Muscle of back (tissue), 11 donors: ENCODE results near the gene PLA2G4F. TPM values are rescaled to one million over a fixed set of nuclear protein-coding genes. Genes with fewer than 3 reads are reported as not detected.

Experiments used
- DNase-seq, 3 donors: peaks; one replicate each; pipeline versions ENCODE4 v3.0.0 to v3.0.0-alpha.2; 2013
- polyA plus RNA-seq, 10 donors: library from polyadenylated mRNA; unstranded; fragments of 120-200 nt; gene quantifications; one replicate each; pipeline ENCODE4 v1.2.1, GENCODE V29; 2013; ENCODE audit not compliant: insufficient read length in 10 of 10

The PLA2G4F gene
- polyA plus RNA-seq, 10 donors, result 0.05 to 2.7 (median 0.12) TPM; not detected in 4

DNA sequence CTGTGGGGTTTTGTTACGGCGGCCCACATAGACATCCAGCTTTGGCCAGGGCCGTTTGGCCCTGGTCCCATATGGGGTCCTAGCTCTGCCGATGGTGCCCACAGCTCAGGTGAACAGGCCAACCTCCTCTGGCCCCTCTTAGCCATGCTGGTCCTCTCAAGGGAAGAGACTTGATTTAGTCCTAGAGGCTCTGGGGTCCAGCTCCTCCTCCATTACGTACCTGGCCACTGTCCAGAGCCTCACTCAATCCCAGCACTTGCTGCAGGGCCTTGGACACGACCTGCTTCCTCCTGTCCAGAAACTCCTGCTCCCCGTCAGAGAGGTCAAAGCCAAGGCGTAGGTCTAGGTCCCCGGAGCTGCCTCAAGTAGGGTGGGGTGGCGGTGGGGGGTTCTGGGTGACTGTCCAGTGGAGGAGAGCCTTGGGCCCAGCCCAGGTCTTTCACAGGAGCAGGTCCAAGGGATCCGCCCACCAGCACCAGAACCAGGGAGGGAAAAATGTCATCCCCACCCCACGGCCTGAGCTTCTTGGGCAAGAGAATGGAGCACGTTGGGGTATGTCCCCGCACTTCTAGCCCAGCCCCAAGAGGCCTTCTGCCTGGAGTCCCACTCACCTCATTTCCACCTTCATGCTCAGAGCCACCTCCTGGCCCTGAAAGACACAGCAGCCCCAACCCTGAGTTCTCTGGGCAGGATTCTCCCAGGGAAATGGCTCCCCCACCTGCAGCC lies 6.8 kb downstream of the PLA2G4F start:
- no peak for DNase-seq

DNA sequence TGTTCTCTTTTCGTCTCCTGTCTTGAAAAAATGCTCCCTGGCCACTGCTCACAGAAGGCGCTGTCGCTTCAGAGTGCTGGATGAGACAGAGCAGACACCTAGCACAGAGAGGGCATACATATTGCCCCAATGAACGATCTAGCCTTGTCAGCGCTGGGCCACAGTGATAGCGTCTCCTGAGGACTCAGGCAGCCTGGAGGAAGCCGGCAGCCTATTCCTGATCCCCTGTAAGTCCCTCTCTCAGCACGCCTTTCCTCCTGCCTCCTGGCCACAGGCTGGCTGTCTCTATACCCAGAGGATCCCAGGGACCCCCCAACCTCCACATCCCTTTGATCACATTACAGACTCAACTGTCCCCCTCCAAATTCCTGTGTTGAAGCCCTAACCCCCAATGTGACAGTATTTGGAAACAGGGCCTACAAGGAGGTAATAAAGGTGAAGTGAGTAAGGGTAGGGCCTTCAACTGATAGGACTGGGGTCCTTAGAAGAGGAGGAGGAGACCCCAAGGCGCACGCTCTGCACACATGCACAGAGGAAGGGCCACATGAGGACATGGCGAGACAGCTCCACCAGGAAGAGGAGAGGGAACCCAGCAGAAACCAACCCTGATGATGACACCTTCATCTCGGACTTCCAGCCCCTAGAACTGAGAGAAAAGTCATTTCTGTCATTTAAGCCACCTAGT lies 7.5 kb downstream of the PLA2G4F start:
- no peak for DNase-seq

DNA sequence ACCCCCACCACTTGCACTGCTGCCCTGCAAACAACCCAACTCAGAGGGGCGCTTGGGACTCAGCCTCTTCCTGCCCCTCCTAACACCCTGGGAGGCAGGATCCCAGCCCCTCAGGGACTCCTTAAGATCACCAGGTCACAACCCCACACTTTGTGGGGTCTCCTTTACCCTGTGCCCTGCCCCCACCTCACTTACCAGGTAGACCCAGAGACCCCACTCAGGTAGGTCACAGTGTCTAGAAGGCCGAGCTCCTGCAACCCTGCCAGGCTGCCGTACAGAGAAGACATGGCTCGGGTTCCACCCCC lies 9.1 kb downstream of the PLA2G4F start:
- no peak for DNase-seq

DNA sequence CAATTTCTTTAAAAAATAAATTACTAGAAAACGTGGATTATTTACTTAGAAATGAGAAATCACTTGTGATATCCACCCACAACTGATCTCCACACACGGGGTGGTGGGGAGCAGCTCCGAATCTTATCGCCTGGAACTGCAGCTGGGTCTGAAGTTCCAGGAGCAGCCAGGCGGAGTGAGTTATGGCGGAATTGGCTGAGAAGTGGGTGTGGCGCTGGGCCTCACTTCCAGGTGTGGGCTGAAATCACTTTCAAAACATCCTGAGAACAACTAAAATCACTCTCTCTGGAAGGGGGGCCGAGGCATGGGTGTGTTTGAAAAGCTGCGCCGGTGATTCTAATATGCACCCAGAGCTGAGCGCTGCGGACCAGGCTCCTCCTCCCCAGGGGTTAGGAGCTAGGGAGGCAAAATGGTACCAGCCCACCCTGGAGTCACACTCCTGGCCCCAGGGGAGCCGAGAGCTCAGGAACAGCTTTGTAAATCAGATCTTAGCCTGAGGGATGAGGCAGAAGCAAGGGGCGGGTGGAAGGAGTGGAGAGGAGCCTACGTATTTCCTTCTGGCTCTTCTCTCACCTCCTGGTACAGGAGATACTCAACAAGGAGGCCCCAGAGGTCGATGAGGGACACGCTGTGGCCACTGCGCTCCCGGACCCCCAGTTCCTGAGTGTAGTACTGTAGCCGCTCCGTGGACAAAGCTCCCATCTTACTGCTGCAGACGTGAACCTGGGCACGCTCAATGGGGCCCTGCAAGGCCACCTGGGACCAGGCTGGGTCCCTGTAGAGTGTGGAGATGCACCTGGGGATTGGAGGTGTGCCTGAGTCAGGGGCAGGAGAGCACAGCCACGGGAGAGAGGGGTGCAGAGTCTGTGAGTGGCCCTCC lies 9.6 kb downstream of the PLA2G4F start:
- no peak for DNase-seq

DNA sequence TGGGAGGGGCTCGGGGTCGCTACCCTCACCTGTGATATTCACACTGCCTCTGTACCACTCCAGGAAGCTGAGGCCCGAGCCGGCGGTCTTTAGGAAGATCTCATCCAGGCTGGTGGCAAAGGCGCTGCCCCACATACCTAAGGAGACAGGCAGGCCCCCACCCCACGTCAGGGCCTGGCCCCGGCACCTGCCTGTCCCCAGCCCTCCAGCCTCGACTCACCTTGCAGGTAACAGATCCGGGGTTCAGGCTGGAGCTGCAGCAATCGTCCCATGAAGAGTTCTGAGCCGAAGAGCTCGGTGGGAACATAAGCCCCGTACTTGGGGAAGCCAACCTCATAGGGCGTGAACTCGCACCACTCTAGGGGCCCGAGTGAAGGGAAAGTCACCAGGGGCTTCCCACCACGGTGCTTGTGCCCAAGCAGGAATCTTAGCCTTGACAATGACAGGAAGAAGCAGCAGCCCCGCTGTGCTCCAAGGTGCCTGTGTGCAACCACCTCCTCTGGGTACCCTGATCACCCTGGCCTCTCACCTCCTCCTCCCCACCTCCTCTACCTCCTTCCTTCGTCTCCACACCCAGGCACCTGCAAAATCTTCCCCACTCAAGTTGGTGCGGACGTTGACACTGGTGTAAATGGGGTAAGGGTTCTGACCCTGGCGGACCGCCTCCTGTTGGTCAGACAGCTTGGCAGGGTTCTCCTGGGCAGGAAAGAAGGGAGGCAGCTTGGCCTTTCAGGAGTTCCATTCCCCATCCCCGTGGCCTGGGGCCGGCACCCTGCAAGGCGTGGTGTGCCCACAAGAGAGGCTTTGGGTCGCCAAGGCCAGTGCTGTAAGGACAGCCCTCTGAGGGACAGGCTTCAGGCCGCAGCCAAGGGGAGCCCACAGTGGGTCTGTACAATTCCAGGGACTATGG lies 10.6 kb downstream of the PLA2G4F start:
- no peak for DNase-seq

DNA sequence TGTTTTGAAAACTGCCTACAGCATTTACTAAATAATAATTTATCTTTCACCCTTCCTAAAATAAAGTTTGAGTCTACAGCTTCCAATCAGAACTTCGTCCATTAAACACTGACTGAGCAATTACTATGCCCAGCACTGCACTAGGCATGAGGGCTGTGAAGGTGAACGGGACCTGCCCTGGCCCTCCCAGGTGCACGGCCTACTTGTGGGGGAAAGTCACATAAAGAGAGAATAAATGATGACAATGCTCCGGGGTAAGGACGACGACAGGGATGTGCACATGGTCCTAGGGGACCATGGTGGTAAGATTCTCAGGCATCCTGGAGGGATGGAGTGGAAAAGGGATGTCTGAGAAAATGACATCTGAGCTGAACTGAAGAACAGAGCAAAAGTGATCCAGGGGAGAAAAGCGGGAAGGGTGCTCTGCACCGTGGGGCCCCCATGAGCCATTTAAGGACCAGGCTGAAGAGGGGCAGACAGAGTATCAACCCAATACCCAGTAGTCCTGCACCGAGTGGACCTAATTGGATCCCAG lies 11.5 kb downstream of the PLA2G4F start:
- no peak for DNase-seq

DNA sequence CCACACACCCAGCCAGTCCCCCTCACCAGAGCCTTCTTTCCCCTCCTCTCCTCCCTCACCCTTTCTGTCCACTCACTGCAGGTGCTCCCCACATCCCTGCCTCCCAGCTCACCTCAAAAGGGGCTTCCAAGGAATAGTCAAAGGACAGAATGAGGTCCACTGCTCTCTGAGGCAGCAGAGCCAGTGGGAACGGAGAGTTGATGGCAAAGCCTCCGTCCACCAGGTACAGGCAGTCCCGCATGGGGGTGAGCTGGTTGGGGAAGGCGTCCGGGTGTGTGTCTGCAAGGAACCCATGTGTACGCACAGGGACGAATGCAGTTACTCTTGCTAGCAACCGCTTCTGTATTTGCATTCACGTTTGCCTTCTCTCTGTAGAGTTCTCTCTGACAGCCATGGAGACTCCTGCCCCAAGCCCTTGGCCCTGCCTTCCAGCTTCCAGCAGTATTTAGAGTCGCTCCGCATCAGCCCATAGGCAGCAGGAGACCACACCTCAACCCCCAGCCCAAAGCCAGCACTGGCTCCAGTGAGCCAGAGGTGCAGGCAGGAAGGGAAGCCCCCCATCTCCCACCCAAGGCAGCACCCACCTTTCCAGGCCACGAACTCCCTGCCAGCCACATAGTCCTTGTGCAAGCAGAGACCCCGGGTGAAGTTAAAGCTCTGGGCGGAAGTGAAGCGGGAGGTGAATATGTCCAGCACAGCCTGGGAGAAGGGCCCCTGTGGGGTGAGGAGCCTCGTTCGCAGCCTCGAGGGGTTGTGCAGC lies 12.4 kb downstream of the PLA2G4F start:
- DNase-seq, result no peak

DNA sequence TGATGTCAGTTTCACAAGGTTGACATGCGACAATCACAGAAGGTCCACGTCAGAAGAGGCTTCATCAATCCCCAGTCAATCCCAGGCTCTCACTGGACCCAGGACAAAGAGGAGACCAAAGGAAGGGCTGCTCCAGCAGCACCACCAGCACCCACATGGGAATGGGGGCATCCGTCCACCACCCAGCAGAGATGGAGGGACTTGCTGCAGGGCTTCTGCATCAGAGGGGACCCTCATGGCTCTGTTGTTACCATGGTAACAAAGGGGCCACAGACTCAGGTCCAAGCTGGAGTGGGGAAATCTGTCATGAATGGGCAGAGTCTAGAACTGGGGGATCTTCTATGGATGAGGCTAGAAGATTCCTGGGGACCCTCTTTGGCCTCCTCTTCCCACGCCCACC lies 13.1 kb downstream of the PLA2G4F start:
- DNase-seq, result no peak

DNA sequence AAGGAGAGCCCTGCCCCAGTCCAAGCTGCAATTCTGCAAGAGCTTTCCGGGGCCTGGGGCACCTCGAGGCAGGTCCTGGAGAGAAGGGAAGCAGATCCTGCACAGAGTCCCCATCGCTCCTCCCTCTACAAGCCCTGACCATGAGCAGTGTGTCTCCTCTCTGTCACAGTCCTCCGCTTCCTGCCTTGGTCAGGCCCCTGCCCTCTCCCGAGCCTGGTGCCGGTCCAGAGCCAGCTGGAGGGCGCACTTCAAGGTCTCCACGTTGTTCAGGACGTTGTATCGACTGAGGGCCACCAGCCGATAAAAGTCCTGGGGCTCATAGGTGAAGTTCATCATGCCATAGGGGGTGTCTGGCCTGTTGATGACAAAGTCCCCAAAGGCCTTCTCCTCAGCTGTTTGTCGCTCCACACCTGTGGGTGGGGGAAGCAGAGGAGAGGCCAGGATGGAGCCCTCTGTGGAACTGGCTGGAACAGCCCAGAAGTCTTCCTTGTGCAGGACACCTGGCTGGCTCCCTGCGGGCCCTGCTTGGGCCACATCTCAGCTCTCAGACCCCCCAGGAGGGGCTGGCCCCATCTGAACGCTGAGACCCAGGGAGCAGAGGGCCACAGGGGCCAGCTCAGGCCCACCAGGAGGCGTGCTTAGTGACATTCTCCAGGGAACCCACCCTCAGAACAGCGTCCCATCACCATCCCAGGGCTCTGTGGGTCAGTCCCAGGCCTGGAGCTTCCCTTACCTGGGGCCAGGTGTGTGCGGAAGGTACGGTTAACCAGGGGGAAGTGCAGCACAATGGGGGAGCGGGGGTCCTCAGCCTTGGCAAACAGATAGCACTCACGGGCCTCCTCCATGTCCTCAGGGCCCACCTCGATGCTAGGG lies 14.4 kb downstream of the PLA2G4F start:
- DNase-seq, result no peak

DNA sequence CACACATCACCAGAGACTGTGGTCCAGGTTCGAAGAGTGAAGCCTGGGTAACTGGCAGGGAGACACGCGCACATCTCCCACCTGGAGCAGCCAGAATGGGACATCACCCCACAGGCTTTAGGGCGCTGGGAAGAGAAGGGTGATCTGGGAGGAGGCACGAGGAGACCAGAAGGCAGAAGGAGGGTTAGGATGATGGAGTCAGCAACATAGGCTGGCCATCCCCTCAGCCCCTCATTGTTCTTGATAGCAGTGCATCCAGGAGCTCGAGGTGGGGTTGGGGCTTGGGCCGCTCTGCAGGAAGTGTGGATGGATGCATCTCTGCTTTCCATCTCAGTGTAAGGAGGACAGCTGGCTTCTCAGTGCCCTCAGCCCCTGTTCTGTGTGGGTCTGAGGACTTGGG lies 15.2 kb downstream of the PLA2G4F start:
- DNase-seq, result no peak

DNA sequence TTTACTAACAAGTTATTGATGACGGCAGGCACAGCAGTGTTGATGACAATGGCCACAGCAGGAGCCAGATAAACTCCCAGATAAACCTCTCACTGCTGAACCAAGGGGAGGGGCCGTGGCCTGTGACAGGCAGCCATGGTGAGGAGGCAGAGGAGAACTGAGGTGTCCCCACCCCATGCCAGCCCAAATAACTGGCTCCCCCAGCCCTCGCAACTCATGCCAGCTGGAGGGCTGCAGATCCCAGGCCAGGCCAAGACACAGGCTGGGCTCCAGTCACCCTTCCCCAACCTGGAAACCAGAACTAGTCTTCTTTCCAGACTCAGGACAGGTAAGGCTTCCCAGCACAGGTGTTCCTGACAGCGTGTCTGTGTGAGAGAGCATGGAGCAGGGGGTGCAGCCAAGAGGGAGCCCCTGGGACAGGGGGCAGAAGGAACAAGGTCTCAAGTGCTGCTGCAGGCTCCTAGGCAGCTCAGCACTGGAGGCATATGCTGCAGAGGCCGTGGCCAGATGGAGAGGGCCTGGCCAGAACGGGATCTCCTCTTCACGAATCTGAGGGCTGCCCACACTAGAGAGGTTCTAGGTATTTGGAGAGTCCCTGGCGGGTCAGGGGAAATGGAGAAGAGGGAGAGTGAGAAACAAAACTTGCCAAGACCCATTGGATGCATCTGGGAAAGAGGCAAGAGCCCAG lies 15.9 kb downstream of the PLA2G4F start:
- no peak for DNase-seq

DNA sequence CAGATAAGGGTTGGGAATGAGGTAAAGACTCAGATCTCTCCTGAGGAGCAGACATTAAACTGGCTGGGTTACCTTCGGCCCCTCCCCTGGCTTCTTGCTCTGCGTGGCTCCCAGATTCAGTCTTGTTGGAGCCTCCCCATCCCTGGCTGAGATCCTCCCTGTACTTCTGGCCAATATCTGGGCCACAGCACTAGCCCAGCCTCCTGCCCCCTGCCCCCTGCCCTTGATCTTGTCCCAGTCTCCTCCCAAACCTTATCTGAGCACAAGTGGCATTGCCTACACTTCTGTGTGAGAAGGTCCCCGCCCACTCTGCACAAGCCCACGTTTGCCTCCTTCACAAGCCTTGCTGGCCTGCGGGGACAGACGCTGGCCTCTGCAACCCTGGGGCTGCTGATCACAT lies 16.8 kb downstream of the PLA2G4F start:
- DNase-seq, result no peak

DNA sequence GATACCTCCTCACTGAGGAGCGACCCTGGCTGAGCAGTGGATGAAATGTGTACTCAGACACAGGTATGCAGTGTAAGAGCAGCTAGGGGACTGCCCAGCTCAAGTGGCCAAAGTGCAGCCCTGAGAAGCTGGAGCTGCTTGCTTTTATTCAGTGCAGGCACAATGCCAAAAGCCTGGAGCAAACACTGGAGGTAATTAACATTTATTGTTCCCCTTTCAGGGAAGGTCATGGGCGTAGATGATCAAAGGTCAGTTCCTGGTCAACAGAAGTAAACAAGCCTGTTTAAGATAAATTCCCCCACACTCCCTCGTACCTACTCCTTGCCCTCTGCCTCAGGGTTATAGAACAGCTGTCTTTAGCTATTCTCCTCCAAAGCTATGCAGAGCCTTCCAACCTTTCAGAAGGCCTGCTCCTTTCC lies 17.5 kb downstream of the PLA2G4F start:
- DNase-seq, result no peak

DNA sequence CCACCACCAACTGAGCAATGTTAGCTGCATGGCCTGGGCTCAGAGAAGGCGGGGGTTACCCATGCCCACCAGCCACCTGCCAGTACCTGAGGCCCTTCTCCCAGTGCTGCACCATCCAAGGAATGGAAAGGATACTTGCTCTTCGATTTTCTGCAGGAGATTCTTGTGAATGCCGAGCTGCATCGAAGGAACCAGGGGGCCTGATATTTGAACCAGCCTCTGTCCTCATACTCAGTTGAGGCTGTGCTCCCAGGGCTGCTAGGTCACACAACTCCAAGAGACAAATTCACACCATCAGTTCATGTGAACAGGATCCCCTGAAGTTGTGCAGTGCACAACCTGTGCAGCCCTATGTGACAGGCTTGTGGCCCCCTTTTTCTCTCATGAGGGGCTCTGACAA lies 18.0 kb downstream of the PLA2G4F start:
- DNase-seq, result no peak

DNA sequence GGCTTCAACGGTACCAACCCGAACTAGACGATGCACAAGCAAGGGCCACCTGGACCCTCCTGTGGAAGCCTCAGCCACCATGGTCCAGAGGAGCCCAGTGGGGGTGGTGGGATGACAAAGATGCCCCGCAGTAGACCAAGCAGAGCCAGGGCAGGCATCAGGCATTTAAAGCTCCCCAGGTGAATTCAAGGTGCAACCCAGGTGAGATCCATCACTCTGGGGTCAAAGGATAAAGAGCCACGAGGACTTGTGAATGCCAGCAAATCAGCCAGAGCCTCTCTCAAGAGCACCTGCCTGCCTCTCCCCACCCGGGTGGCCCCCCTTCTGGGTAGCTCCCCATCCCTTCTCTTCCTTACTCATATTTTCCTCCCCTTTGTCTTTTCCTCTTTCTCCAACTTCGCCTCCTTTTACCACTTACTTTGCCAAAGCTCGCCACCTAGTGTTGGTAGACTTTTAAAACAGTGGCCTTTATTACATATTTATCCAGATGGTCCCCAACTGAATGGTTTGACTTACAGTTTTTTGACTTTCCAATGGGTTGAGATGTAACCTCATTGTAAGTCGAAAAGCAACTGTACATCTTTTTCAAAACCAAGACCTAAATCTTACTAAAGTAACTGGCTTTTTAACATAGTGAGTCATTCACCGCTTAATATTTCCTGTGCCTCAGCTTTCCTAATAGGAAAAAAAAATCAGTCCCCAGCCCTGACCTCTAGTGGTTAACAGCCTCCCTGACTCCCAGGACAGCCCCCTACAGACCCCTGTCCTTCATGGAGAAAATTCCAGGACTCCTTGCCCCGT lies 18.8 kb downstream of the PLA2G4F start:
- DNase-seq, result peak; percentile 37 to 77 (median 64)

DNA sequence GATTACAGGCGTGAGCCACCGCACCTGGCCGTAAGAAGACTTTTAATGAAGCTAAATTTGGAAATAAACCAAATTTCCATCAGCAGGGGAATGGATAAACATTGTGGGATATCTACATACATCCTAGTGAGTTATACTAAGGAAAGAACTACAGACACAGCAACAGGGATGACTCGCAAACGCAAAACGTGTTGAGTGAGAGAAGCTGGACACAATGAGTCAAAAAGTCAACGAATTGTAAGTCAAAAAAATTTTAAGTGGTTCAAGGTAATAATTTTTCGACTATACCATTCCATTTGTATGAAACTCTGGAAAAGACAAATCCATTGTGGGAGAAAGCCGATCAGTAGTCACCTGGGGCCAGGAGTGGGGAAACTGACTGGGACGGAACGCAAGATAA lies 19.9 kb downstream of the PLA2G4F start:
- no peak for DNase-seq

DNA sequence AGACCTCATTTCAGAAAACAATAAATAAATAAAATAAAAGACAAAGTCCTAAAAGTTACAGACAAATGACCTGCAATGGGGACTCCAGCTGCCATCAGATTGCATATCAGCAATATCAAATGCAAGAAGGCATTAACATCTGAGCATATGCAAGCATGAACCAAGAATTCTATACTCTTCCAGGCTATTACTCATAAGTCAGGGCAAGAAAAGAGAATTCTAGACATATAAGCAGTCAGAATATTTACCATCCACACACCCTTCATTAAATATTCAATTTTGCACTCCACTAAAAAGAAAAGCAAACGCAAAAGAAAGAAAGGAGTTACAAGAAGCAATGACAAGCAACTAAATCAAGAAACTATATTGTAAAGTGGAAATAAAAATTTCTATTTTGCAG lies 21.1 kb downstream of the PLA2G4F start:
- DNase-seq, result no peak

DNA sequence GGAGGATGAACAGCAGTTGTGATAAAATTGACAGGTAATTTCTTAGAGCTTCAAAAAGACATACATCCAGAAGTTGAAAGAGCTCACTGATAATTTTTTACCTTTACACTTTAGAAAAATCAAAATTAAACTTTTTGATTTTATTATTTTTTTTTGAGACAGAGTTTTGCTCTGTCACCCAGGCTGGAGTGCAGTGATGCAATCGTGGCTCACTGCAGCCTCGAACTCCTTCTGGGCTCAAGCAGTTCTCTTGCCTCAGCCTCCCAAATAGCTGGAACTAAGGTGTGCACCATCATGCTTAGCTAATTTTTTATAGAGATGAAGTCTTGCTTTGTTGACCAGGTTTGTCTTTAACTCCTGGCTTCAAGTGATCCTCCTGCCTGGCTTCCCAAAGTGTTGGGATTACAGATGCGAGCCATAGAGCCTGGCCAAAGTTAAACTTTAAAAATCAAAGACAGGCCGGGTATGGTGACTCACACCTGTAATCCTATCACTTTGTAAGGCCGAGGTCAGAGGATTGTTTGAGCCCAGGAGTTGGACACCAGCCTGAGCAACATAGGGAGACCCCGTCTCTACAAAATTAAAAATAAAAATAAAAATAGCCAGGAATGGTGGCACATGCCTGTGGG lies 21.7 kb downstream of the PLA2G4F start:
- DNase-seq, result no peak
